Anterior cingulate cortex (tissue), 58 donors: ENCODE results near the gene EIF2S3B.

Experiments
- DNase-seq, 58 donors: peaks; one replicate each; lab custom pipeline; 2025; lab: John Stamatoyannopoulos, UW

EIF2S3B gene

DNA sequence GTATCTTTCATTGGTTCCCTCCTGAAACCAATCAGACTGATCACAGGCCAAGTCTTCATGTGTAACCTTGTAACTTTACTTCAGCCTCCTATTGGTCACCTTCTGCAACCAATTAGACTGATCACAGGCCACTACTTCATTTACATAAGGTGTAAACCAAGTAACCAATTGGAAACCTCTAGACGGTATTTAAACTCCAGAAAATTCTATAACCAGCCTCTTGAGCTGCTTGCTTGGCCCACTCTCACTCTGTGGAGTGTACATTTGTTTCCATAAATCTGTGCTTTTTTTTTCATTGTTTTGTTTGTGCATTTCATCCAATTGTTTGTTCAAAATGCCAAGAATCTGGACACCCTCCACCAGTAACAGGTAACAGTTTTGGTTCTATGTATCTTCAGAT is 47.5 kb downstream of the EIF2S3B start:
- no peak for DNase-seq

GRCh38 chr12:10554228-10554755 is 48.6 kb downstream of the EIF2S3B start:
- DNase-seq: no peak

DNA sequence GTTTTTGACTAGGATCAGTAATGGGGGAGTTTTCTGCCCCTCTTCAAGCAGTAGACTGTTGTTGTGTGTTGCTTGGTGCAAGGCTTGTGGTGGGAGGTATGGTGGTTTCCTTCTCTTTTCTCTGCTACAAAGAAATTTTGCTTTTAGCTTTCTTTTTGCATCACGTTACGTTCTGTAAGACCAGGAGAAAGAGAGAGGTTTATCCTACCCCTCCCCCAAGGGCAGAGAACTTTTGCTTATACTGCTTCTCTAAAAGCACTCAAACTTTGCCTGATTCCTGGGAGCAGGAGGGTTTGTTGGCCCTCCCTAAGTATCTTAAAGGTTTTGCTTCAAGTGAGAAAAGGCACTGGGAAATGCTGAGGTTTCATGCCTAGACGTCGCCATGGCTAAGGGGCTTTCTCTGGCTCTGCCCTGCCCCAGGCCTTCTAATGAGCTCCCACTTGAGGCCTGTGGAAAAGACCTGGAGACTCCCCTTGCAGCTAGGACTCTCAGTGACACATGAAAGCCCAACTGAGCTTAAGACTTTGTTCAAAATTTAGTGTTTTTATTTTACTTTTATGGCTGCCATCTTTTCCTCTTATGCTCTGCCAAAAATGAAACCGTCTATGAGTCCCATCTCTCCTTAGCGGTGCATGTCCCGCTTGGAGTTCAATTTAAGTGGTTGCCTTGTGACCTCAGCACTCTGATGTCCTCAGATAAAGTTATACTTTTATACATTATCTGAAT is 49.2 kb downstream of the EIF2S3B start:
- DNase-seq: no peak

GRCh38 chr12:10557329-10557728 is 51.6 kb downstream of the EIF2S3B start:
- DNase-seq: no peak

DNA sequence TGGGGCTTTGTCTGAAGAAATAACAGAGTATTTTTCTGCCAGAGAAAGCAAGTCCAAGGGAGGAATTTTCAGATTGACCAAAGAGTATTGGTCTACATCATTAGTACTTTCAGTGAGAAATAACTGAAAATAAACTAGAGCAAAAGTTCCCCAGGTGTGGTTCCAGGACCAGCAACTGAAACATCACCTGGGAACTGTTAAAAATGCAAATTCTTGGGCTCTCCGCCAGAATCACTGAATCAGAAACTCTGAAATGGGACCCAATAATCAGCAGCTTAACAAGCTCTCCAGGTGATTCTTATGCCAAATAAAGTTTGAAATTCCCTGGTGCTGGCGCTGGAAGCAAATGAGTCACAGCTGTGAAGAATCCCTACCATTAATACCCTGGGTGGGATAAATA is 52.1 kb downstream of the EIF2S3B start:
- DNase-seq: no peak
